Erythroblast (primary cell): ENCODE measurements around the gene RALBP1.

Experiments
- GATA1 ChIP-seq: IDR thresholded peaks from 2 replicates; pipeline ENCODE4 v1.6.1; 2011; ENCODE audit warnings: low read depth, mild to moderate bottlenecking, control low read depth, low read length, moderate library complexity
- POLR2A ChIP-seq: IDR thresholded peaks from 2 replicates; pipeline ENCODE4 v1.6.1; 2011; ENCODE audit warnings: mild to moderate bottlenecking, low read length

DNA sequence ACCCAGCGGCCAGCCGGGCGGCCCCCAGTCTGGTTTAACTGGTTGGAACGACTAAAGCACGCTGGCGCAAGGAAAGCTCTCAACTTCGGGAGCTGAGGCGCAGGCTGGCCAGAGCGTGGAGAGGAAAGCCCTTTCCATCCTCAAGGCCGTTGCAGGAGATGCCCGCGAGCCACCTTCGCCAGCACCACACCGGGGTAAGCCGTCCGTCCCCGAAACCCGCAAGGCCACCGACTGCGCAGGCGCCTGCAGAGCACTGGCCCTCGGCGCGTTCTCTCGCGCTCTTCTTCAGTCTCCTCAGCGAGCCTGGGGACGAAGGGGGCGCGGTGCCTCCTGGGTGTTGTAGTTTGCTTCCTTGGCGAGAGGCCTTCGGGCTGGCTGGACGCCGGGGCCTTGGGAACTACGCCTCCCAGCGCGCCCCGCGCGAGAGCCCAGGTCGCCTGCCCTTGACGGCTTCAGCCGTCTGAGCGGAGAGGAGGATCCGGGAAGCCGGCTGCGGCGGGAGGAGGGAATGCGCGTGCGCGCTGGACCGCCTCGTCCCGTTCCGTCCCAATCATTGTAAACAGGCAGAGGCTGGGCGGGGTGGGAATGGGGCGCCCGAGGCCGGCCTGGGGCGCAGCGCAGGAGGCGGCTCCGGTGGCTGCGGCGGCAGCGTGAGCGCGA is at the start of gene RALBP1:
- peak; percentile 86 for TF ChIP-seq POLR2A
- TF ChIP-seq GATA1 = no peak
